GM10248 (cell line): ENCODE results near the gene MPPE1.
"Not testable (repeated sequence)": the region's sequence is repeated elsewhere in the genome, so short reads cannot be mapped to it uniquely, and the experiment has no call there.

Experiments
- CTCF ChIA-PET: fragments of 300-600 bp; sonication (Branson Sonifier 250); formaldehyde crosslinking; extraction: SDS; loops from one replicate; lab custom pipeline; 2021; ENCODE audit warnings: antibody characterized with exemption; lab: Yijun Ruan, JAX
- POLR2A ChIA-PET: fragments of 350-650 bp; sonication (Branson Sonifier 250); formaldehyde crosslinking; extraction: SDS; loops from one replicate; lab custom pipeline; 2020; ENCODE audit warnings: antibody characterized with exemption; lab: Yijun Ruan, JAX
- DNase-seq: peaks from one replicate; pipeline ENCODE4 v3.0.0; 2012; ENCODE audit errors: extremely low spot score
- TF ChIP-seq, protein P1 (sequence below): IDR thresholded peaks from 2 replicates; pipeline ENCODE4 v1.5.1; 2012; ENCODE audit warnings: mild to moderate bottlenecking, low read depth; ENCODE audit errors: extremely low read depth, missing control alignments, control extremely low read depth

Gene MPPE1

DNA sequence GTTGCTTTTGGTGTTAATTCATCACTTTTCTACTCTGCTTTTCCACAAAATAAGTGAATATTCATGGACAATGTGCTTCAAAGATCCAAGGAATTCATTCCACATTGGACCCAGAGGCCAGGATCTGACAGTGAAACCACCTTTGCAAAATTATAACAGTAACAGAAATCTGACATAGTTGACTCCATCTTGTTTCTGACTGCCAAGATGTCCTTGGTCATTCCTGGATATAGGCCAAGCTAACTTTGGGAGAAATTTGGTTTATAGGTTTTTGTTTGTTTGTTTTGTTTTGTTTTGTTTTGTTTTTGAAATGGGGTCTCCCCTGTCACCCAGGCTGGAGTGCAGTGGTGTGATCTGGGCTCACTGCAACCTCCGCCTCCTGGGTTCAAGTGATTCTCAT lies 10.3 kb downstream of the MPPE1 start:
- no peak for DNase-seq
- POLR2A ChIA-PET, result no interaction called here
- CTCF ChIA-PET, result interaction anchor here (1.7 kb wide), 1 partner anchor 40 kb away, joined by 3 read pairs; no protein-coding TSS in a partner anchor
- TF ChIP-seq, protein P1, sequence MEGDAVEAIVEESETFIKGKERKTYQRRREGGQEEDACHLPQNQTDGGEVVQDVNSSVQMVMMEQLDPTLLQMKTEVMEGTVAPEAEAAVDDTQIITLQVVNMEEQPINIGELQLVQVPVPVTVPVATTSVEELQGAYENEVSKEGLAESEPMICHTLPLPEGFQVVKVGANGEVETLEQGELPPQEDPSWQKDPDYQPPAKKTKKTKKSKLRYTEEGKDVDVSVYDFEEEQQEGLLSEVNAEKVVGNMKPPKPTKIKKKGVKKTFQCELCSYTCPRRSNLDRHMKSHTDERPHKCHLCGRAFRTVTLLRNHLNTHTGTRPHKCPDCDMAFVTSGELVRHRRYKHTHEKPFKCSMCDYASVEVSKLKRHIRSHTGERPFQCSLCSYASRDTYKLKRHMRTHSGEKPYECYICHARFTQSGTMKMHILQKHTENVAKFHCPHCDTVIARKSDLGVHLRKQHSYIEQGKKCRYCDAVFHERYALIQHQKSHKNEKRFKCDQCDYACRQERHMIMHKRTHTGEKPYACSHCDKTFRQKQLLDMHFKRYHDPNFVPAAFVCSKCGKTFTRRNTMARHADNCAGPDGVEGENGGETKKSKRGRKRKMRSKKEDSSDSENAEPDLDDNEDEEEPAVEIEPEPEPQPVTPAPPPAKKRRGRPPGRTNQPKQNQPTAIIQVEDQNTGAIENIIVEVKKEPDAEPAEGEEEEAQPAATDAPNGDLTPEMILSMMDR, result no peak

DNA sequence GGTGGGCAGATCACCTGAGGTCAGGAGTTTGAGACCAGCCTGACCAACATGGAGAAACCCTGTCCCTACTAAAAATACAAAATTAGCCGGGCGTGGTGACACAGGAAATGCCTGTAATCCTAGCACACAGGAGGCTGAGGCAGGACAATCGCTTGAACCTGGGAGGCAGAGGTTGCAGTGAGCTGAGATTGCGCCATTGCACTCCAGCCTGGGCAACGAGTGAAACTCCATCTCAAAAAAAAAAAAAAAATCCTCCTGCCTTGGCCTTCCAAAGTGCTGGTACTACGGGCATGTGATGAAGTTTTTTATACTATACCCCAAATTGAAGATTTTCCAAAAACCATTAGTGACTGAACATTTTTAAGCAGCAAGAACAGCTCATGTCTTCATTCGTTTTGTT lies 15.7 kb downstream of the MPPE1 start:
- POLR2A ChIA-PET, CTCF ChIA-PET, DNase-seq: not testable (repeated sequence)

DNA sequence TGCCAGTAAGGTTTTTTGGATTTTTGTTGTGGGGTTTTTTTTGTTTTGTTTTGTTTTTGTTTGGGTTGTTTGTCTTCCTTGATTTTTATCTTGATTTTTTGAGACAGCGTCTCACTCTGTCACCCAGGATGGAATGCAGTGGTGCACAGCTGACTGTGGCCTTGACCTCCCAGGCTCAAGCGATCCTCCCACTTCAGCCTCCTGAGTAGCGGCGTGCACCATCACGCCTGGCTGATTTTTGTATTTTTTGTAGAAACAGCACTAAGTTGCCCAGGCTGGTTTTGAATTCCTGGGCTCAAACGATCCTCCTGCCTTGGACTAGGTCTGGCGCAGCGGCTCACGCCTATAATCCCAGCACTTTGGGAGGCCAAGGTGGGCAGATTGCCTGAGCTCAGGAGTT lies 16.4 kb downstream of the MPPE1 start:
- ChIA-PET POLR2A (no interaction called here), CTCF (no interaction called here)
- DNase-seq, result no peak
- TF ChIP-seq, protein P1, result no peak

DNA sequence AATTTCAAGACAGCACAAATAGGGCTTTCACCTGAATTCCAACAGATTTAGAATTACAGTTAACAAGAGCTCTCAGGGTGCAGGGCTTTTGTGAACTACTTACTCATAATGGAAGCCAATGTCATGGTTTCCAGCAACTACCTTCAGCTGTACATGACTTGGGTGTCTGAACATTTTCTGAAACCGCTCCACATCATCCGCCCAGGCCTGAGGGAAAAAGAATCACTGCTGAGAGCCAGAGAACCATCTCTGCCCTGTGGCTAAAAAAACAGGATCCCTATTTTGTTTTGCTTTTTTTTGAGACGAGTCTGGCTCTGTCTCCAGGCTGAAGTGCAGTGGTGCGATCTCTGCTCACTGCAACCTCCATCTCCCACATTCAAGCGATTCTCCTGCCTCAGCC lies 18.8 kb downstream of the MPPE1 start:
- no peak for DNase-seq
- CTCF ChIA-PET, result no interaction called here
- TF ChIP-seq, protein P1, result no peak
- POLR2A ChIA-PET, result no interaction called here

DNA sequence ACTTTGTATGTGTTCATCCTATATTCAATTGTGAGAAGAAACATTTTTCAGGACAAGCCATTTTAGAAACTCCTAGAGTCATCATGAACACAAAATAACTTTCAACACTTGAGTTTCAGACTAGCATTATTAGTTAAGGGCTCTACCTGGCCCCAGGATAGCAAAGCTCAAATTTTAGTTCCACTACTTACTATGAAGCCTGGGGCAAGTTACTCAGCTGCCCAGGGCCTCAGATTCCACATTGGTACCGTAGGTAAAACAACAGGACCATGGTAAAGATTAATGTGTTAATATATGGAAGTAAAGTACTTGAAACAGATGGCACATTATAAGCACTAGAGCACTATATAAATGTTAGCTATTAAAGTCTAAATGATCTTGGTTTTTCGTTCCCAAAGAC lies 19.4 kb downstream of the MPPE1 start:
- TF ChIP-seq, protein P1, result no peak
- POLR2A ChIA-PET, result no interaction called here
- DNase-seq, result no peak
- CTCF ChIA-PET, result no interaction called here

DNA sequence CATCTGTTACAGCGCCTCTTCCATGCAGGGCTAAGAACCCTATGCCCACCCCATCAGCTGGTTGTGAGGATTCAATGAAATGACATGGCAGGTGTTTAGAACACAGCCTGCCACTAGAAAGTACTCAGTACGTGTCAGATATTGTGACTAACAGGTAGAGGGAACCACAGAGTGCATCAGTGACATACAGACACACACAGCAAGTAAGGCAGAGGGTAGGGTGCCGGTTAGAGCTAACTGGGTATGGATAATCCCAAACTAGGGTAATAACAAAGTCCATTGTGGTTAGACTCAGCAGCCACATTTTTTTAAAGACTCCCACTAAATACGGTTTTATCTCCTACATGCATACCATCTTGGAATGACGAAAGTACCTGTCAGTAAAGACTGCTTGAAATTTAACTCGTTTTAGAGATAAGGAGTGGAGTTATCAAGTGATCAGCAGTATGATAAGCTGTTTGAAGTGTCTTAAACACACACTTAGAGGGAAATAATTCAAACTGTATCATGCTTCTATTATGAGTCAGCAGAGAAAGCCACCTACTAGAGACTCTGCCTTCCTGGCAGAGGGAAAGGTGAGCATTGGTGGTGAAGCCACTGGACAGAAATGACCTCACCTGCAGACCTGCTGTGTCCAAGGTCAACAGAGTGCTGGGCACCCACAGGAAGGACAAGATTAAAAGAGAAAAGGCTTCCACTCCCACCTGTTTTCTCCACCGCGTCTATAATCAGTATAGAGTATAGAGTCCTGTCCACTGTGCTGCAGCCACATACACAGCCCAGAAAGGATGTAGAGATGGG lies 20.6 kb downstream of the MPPE1 start:
- CTCF ChIA-PET, result no interaction called here
- POLR2A ChIA-PET, result no interaction called here
- TF ChIP-seq, protein P1, result no peak

DNA sequence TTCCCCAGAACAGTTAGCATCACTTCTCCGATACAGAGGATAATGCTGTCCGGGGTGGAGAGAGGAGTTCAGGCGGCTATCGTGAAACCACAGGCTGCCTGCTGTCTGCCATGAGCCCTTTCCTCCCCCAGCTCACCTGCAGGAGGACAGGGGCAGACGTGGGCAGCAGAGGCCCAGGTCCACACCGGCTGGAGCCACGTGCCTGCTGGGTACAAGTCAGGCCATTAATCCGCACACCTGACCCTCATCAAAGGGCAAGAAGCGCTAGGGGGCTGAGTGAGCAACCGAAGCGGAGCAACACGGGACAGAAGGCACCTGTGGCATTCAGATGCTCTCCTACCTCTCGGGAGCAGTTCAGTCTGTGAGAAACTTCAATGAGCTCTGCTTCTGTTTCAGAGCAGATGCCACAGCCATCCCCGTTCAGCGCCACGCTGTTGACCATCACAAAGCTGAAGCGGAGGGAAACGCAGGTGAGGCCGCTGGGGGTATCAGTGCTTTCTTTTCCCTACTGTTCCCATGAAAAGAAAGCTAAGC lies 21.5 kb downstream of the MPPE1 start:
- ChIA-PET POLR2A (no interaction called here), CTCF (interaction anchor here (0.5 kb wide), 1 partner anchor 153 kb away, joined by 3 read pairs; no protein-coding TSS in a partner anchor)
- TF ChIP-seq, protein P1, result no peak
- no peak for DNase-seq

More for the DNA sequence above, 20.6 kb downstream of the MPPE1 start:
- DNase-seq, result no peak
